ENCODE results near the gene PDZRN4. TPM values are rescaled to one million over a fixed set of nuclear protein-coding genes. Genes with fewer than 3 reads are reported as not detected.
"Not testable (repeated sequence)": the region's sequence is repeated elsewhere in the genome, so short reads cannot be mapped to it uniquely, and the experiment has no call there.

Gene PDZRN4
- total and polyA plus RNA-seq, 5 experiments from 2014 or later, result not detected

DNA sequence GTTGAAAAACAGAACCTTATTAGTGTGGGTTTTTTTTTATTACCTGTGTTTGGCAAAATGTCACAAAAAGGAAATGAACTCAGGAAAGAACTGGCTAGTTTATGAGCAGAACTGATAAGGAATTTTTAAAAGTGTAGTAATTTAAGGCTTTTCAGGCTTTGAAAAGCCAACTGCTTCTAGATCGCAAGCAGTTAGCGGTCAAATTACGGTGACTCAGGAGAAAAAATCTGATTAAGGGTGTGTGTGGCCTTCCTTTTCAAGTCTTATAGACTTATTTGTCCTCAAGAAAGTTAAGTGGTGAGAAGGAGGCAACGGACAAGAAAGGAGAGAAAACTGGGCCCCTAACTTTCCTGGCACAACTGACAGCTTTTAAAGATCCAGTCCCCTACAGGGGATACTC, 33.4 kb downstream of the PDZRN4 start:
- H3K4me1 Mint-ChIP-seq, result no peaks in the 10 kb centered on the region
- DNase-seq (no peak), ATAC-seq (no peak)
- no peak overlapping the region for H3K27ac Mint-ChIP-seq
- H3K4me3 Mint-ChIP-seq, result no peak overlapping the region
- POLR2A ChIA-PET, result no interaction called here
- H3K36me3 Mint-ChIP-seq, result no peaks in the 10 kb centered on the region
- peaks cover 0 to 9% (median 4%) of the 10 kb centered on the region in 5 donors for H3K27me3 Mint-ChIP-seq
- H3K9me3 Mint-ChIP-seq, result no peaks in the 10 kb centered on the region

DNA sequence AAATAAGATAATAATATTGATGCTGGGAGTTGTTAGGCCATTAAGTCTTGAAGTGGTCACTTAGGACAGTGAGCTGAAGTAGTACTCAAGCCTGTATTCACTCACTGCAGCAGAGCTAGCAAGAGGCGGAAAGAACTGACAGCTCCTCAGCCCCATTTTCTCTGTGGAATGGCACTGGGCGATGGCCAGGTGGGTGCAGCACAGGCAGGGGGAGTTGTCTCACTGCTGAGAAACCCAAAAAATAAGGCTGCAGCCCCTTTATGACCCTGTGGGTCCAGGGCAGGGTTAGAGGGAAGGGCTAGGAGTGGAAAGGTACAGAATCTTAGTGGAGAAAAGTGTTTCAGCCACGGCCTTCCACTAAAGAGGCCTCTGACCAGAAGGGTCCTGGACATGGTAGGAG, 35.5 kb downstream of the PDZRN4 start:
- peaks cover 0 to 2% (median 0%) of the 10 kb centered on the region in 4 donors for H3K4me1 Mint-ChIP-seq
- POLR2A ChIA-PET, result no interaction called here
- no peaks in the 10 kb centered on the region for H3K9me3 Mint-ChIP-seq
- ATAC-seq (no peak), DNase-seq (no peak)
- H3K4me3 Mint-ChIP-seq, result no peak overlapping the region
- no peaks in the 10 kb centered on the region for H3K36me3 Mint-ChIP-seq
- no peak overlapping the region for H3K27ac Mint-ChIP-seq
- peaks cover 0 to 9% (median 3%) of the 10 kb centered on the region in 5 donors for H3K27me3 Mint-ChIP-seq

DNA sequence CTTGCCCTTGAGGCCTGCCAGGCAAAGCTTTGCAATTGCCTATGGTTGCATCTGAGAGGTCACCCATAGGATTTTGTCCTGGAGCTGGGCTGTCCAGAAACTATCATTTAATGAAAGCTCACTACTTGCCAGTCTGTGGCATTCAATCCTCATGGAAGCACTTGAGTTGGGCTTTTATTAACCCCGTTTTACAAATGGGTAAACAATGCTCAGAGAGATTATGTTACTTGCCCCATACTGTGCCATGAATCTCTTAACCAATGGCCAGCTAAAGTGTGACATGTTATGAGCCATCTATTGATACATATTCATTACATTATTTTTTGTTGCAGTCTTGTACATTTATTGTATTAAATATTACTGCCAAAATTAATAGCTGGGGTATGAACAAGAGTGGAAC, 35.9 kb downstream of the PDZRN4 start:
- H3K4me3 Mint-ChIP-seq, result no peak overlapping the region
- no peaks in the 10 kb centered on the region for H3K36me3 Mint-ChIP-seq
- H3K4me1 Mint-ChIP-seq, result peaks cover 0 to 2% (median 0%) of the 10 kb centered on the region in 4 donors
- POLR2A ChIA-PET, result no interaction called here
- peaks cover 0 to 9% (median 3%) of the 10 kb centered on the region in 5 donors for H3K27me3 Mint-ChIP-seq
- H3K9me3 Mint-ChIP-seq, result no peaks in the 10 kb centered on the region
- no peak overlapping the region for H3K27ac Mint-ChIP-seq
- ATAC-seq, result no peak
- no peak for DNase-seq

DNA sequence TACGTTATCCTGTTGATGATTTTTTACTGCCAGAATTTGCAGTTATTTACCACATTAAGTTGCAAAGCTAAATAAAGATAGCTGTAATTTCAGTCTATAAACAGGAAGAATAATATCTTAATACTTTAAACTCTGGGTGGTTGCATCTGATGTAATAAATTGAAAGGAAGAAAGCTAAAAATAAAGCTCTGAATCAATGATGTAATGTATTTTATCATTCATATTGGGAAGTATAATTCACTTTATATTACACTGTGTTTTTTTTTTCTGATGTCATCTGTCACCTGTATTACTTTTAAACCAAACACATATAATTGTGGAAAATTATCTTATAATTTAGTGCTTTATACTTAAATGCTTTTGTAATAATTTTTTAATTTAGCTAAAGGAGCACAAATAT, 37.1 kb downstream of the PDZRN4 start:
- POLR2A ChIA-PET, result no interaction called here
- Mint-ChIP-seq H3K9me3 (no peaks in the 10 kb centered on the region), H3K27me3 (peaks cover 0 to 11% (median 3%) of the 10 kb centered on the region in 5 donors), H3K4me1 (peaks cover 0 to 2% (median 0%) of the 10 kb centered on the region in 4 donors), H3K4me3 (no peak overlapping the region), H3K36me3 (no peaks in the 10 kb centered on the region), H3K27ac (no peak overlapping the region)
- DNase-seq (no peak), ATAC-seq (no peak)

DNA sequence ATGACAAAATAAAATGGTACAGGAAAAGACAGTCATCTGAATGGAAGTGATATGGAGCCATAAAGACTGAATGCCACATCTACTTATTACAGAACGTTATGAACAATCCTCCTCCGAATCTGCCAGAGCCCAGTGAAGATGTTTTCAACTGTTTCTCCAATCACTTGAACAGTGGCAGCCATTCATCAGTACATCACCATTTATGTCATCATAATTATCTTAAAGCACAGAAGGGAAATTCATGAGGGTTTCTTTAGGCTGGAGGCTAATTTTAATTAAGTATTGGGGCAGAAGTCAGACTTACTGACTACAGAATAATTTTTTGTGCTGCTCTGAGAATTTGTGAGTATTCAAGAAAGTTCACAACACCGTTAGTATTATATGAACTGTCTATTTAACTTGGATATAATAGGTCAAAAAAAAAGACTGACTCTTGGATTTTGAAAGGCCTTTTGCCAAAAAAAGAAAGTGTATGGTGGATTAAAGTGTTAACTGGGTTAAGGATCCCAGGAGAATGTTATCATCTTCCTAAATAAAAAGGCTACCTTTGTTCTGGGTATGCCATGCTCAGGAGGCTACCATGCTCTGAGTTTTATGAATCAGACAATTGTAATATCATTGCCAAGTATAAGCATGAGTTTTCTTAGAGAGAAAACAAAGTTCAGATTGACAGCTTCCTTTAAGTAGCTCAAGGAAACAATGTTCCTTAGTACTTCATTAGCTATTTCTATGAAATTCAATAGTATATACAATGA, 40.1 kb downstream of the PDZRN4 start:
- ATAC-seq (no peak), DNase-seq (no peak)
- H3K9me3 Mint-ChIP-seq, result no peaks in the 10 kb centered on the region
- H3K4me3 Mint-ChIP-seq, result no peak overlapping the region
- peaks cover 0 to 2% (median 0%) of the 10 kb centered on the region in 4 donors for H3K4me1 Mint-ChIP-seq
- peaks cover 0 to 19% (median 3%) of the 10 kb centered on the region in 5 donors for H3K27me3 Mint-ChIP-seq
- POLR2A ChIA-PET, result no interaction called here
- no peak overlapping the region for H3K27ac Mint-ChIP-seq
- H3K36me3 Mint-ChIP-seq, result no peaks in the 10 kb centered on the region

DNA sequence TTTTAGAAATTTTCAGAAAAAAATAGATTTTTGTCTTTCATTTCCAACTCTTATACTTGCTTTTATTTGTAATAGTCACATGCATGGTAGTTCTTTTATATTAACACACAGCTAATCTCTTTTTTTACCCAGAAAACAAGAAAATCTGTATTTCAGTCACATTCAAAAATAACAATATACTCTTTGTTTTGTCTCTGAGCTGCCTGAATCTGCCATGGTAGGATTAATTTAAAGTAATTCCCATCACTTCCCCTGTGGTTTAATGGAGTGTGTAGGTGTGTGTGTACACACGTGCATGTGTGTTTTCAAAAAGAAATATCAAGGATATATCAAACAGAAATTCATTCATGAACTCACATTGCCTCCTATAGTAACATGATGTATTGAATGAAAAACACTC, 42.6 kb downstream of the PDZRN4 start:
- Mint-ChIP-seq H3K36me3 (no peaks in the 10 kb centered on the region), H3K27me3 (peaks cover 0 to 15% (median 5%) of the 10 kb centered on the region in 5 donors), H3K4me1 (peaks cover 0 to 2% (median 0%) of the 10 kb centered on the region in 4 donors), H3K27ac (no peak overlapping the region), H3K4me3 (no peak overlapping the region), H3K9me3 (peaks cover 0 to 3% (median 0%) of the 10 kb centered on the region in 9 donors)
- POLR2A ChIA-PET, result no interaction called here
- DNase-seq (no peak), ATAC-seq (no peak)

DNA sequence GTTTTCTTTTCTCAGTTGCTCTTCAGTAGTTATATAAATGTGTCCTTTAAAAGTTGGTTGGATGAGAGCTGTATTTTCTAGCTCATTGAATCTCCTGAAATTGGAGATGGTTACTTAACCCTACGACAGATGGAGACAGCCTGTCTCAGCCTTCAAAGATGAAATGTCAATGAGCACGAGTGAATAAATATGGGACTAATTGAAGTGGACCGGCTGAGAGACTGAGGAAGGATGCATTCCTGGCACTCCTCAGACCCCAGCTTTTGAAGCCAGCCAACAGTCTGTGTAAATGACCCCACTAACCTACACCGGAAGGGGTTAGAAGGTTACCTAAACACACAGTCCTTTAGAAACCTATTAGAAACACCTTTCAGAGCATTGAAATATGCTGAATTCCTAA, 46.6 kb downstream of the PDZRN4 start:
- Mint-ChIP-seq H3K4me3 (no peak overlapping the region), H3K27ac (no peak overlapping the region), H3K9me3 (peaks cover 0 to 3% (median 0%) of the 10 kb centered on the region in 9 donors), H3K27me3 (peaks cover 0 to 10% (median 1%) of the 10 kb centered on the region in 5 donors), H3K4me1 (peaks cover 0 to 2% (median under 1%) of the 10 kb centered on the region in 4 donors), H3K36me3 (no peaks in the 10 kb centered on the region)
- no peak for ATAC-seq
- POLR2A ChIA-PET, result no interaction called here
- no peak for DNase-seq

DNA sequence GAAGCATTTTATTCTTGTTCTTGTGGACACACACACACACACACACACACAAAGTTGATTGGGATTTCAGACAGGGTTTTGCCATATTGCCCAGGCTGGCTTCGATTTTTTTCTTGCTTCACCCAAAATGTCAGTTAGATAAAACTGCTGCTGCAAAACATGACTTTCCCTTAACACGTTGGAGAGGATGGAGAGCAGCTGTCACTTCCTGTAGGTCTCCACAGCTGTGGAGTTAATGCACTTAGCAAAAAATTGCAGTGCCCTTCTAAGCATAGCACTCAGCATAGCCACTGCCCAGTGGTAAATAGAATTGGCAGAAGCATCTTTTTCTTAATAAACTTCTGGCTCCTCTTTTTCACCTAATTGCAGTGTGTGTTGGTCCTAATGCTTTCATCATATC, 54.5 kb downstream of the PDZRN4 start:
- Mint-ChIP-seq H3K27me3 (peaks cover 0 to 10% (median 0%) of the 10 kb centered on the region in 5 donors), H3K36me3 (no peaks in the 10 kb centered on the region), H3K4me3 (no peak overlapping the region), H3K27ac (no peak overlapping the region), H3K4me1 (no peaks in the 10 kb centered on the region), H3K9me3 (no peaks in the 10 kb centered on the region)
- ATAC-seq (no peak), DNase-seq (no peak)
- POLR2A ChIA-PET, result no interaction called here

DNA sequence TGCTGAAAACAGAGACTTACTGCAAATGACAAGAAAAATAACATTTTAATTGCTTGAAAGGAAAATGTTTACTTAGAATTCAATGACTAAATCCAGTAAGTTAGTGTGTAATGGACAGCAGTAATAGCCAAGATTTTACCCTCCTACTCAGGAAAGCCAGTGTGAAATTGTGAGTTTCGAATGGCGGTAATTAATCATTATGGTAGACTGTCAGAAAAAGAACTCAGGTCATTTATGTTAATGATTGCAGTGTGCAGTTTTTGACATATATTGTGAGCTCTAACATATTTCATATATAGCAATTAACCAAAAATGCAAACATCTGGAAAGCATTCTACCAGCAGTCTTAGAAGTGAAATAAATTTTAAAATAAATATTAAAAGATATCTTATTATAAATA, 60.3 kb downstream of the PDZRN4 start:
- H3K27me3 Mint-ChIP-seq, result peaks cover 0 to 15% (median 0%) of the 10 kb centered on the region in 5 donors
- H3K4me3 Mint-ChIP-seq, result no peak overlapping the region
- H3K9me3 Mint-ChIP-seq, result no peaks in the 10 kb centered on the region
- DNase-seq (no peak), ATAC-seq (no peak)
- H3K4me1 Mint-ChIP-seq, result no peaks in the 10 kb centered on the region
- H3K27ac Mint-ChIP-seq, result no peak overlapping the region
- no peaks in the 10 kb centered on the region for H3K36me3 Mint-ChIP-seq
- POLR2A ChIA-PET, result no interaction called here

DNA sequence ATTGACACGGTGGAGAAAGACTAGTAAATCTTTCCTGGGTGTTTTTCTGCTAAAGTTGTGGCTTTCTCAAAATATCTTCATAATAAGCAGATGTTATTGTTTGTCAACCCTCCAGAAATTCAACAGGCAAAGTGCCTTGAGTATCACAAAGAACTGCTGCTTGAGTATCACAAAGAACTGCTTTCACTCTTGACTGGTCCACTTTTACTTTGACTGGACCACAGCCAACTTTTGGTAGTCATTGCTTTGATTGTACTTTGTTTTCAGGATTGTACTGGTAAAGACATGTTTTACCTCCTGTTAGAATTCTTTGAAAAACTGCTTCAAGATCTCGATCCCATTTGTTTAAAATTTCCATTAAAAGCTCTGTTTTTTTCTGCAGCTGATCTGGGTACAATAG, 62.6 kb downstream of the PDZRN4 start:
- Mint-ChIP-seq H3K4me1 (no peaks in the 10 kb centered on the region), H3K27me3 (peaks cover 0 to 11% (median 0%) of the 10 kb centered on the region in 5 donors), H3K27ac (no peak overlapping the region), H3K9me3 (no peaks in the 10 kb centered on the region), H3K36me3 (no peaks in the 10 kb centered on the region), H3K4me3 (no peak overlapping the region)
- DNase-seq, result no peak
- POLR2A ChIA-PET, result no interaction called here
- ATAC-seq, result no peak

DNA sequence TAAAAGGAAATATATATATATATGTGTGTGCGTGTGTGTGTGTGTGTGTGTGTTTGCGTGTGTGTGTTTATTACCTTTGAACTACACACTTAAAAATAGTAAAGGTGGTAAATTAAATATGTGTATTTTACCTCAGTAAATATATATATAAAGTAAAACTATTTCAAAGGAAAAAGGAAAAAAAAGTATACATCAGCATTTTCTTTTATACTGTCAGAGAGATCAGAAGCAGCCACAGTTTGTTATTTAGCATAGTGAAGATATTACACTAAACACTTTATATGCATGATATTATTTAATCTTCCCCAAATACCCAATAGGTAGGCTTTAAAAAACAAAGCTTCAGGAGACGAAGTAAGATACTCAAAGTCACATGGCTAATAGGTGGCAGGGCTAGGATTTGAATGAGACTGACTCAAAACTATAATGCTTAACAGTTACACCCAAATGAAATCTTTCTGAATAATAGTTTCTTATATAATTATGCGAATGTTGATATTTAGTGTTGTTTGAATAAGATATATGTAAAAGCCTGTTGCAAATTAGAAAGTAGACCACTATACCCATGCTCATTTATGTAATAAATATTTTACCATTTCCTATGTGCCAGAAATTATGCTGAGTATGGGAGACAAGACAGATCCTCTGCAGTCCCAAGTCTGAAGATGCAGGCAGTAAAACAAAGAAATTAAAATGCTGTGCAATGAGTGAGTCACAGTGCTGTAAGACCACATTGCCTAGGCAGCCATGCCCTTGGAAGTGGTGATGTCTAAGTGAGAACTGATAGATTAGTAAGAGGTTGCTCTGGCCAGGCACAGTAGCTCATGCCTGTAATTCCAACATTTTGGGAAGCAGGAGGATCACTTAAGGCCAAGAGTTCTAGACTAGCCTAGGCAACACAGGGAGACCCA, 66.1 kb downstream of the PDZRN4 start:
- Mint-ChIP-seq H3K4me1 (no peaks in the 10 kb centered on the region), H3K4me3 (no peak overlapping the region), H3K27me3 (peaks cover 0 to 9% (median 0%) of the 10 kb centered on the region in 5 donors), H3K36me3 (no peaks in the 10 kb centered on the region), H3K27ac (no peak overlapping the region), H3K9me3 (peaks cover 0 to 6% (median 0%) of the 10 kb centered on the region in 9 donors)
- DNase-seq (no peak), ATAC-seq (no peak)
- POLR2A ChIA-PET, result no interaction called here

DNA sequence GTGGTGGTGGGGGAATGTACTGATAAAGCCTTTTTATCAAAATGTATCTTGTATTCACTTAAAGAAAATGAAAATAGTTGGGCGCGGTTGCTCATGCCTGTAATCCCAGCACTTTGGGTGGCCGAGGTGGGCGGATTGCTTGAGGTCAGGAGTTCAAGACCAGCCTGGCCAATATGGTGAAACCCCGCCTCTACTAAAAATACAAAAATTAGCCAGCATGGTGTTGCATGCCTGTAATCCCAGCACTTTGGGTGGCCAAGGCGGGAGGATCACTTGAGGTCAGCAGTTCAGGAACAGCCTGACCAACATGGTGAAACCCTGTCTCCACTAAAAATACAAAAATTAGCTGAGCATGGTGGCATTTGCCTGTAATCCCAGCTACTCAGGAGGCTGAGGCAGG, 75.1 kb downstream of the PDZRN4 start:
- H3K9me3 Mint-ChIP-seq, H3K36me3 Mint-ChIP-seq, POLR2A ChIA-PET, H3K4me1 Mint-ChIP-seq, H3K27me3 Mint-ChIP-seq, H3K27ac Mint-ChIP-seq, H3K4me3 Mint-ChIP-seq, ATAC-seq, DNase-seq: not testable (repeated sequence)

DNA sequence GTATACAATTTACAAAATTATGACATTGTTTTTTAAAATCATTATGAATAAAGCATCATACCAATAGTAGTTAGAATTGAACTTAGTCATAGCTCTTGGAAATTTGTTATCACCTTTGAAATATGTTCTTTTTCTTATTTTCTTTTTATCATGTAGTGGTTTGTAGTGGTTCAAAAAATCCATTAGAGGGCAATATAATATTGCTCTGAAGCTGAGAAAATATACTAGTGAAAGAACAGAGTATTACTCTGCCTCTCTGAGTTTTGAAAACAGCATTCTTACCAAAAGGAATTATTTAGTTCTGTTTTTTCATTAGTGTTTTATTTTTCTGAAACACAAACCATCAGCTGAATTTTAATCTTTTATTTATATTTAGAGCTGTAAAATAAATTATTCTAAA, 76.2 kb downstream of the PDZRN4 start:
- DNase-seq (no peak), ATAC-seq (no peak)
- Mint-ChIP-seq H3K27ac (no peak overlapping the region), H3K27me3 (peaks cover 0 to 5% (median 2%) of the 10 kb centered on the region in 5 donors), H3K4me1 (no peaks in the 10 kb centered on the region), H3K4me3 (no peak overlapping the region), H3K9me3 (no peaks in the 10 kb centered on the region), H3K36me3 (no peaks in the 10 kb centered on the region)
- POLR2A ChIA-PET, result no interaction called here
